ENCODE data around the gene MUL1.

The MUL1 gene

DNA sequence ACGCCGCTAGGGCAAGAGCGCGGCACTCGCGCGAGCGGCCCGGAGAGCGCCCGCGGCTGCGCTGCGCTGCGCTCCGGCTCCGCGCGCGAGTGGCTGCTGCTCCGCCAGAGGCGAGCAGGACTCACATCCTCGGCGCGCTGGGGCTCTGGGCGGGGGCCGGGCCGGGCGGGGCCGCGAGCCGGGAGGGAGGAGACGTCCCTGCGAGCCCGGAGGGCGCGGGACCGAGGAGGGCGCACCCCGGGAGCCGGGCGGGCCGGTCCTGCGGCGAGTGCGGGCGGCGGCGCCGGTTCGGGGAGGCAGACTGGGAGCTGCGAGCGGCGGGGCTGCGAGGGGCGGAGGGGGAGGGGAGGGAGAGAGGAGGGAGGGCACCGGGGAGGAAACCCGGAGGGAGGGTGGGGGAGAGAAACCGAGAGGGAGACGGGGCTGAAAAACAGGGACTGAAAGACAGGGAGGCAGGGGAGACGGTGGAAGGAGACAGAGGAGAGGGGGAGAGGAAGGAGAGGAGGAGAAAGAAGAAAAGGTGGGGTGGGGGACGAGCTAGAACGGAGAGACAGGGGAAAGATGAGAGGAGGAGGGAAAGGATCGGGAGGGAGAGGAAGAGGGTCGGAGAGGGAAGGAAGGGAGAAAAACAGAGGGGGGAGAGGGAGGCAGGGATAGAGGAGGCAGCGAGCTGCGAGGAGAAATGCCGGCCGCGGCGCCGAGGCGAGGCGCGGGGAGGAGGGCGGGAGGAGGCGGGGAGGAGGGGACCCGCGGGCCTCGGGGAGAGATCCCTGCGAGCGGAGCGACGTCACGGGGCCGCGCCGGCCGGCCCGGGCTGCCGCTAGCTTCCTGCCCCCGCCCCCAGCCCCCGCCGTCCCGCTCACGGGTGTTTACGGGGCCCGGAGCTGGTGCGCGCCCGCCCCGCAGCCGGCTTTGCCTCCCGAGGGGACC lies 22.2 kb downstream of the MUL1 start, which contains the start of gene CAMK2N1:
Gene CAMK2N1 (minus strand): TSS at position 684 of the 930 bp plus-strand sequence. CDS start 831 bp downstream, outside the sequence.
- Histone ChIP-seq H3K9me3 (ENCODE audit: control insufficient read depth, insufficient read depth, low read depth, low read length) (no peaks in the 10 kb centered on the region), H3K36me3 (ENCODE audit: control insufficient read depth in 2 of 2, insufficient read depth in 1 of 2, low read length in 2 of 2) (no peaks in the 10 kb centered on the region), H3K4me3 (ENCODE audit: low read depth, low read length) (peak within 1 kb of the TSS; percentile 70), H3K27ac (ENCODE audit: extremely low read depth, low read depth, low read length) (peak within 1 kb of the TSS; percentile 73), H3K4me1 (ENCODE audit: control insufficient read depth, insufficient read depth, low read length) (no peaks in the 10 kb centered on the region)
- CTCF ChIA-PET: interaction anchor here (0.8 to 1.4 kb wide), 3 partner anchors 8 to 55 kb away, joined by 3 to 6 read pairs (median 5); no protein-coding TSS in a partner anchor
- POLR2A ChIA-PET: interaction anchor here (0.6 to 1.5 kb wide), 6 partner anchors 22 to 115 kb away, joined by 3 to 6 read pairs (median 4); partner anchors contain the start of gene MUL1
- TF ChIP-seq ZNF843 (tag by site-specific recombination; IDR thresholded peaks at IDR 0.05): peak; percentile 74
- peak; percentile 70 for TF ChIP-seq ZBTB20 (tag by site-specific recombination; IDR thresholded peaks at IDR 0.05)
- TF ChIP-seq ZNF335 (tag by site-specific recombination; conservative IDR thresholded peaks at IDR 0.05): peak; percentile 92
- TF ChIP-seq, protein P1, sequence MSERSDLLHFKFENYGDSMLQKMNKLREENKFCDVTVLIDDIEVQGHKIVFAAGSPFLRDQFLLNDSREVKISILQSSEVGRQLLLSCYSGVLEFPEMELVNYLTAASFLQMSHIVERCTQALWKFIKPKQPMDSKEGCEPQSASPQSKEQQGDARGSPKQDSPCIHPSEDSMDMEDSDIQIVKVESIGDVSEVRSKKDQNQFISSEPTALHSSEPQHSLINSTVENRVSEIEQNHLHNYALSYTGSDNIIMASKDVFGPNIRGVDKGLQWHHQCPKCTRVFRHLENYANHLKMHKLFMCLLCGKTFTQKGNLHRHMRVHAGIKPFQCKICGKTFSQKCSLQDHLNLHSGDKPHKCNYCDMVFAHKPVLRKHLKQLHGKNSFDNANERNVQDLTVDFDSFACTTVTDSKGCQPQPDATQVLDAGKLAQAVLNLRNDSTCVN (tag by site-specific recombination; optimal IDR thresholded peaks at IDR 0.05): peak; percentile 74
- TF ChIP-seq ZSCAN23 (tag by site-specific recombination; IDR thresholded peaks at IDR 0.05): peak; percentile 92; the same call in 1 of the 2 replicates
- TF ChIP-seq, protein P2, sequence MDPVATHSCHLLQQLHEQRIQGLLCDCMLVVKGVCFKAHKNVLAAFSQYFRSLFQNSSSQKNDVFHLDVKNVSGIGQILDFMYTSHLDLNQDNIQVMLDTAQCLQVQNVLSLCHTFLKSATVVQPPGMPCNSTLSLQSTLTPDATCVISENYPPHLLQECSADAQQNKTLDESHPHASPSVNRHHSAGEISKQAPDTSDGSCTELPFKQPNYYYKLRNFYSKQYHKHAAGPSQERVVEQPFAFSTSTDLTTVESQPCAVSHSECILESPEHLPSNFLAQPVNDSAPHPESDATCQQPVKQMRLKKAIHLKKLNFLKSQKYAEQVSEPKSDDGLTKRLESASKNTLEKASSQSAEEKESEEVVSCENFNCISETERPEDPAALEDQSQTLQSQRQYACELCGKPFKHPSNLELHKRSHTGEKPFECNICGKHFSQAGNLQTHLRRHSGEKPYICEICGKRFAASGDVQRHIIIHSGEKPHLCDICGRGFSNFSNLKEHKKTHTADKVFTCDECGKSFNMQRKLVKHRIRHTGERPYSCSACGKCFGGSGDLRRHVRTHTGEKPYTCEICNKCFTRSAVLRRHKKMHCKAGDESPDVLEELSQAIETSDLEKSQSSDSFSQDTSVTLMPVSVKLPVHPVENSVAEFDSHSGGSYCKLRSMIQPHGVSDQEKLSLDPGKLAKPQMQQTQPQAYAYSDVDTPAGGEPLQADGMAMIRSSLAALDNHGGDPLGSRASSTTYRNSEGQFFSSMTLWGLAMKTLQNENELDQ (tag by site-specific recombination; IDR thresholded peaks at IDR 0.05; ENCODE audit: low read depth): no peak
- no peak for TF ChIP-seq ZNF280D (tag by site-specific recombination; IDR thresholded peaks at IDR 0.05)
- no peak for TF ChIP-seq ZNF354C (tag by site-specific recombination; IDR thresholded peaks at IDR 0.05; ENCODE audit: borderline replicate concordance, low read depth)
- TF ChIP-seq GLI4 (tag by site-specific recombination; IDR thresholded peaks at IDR 0.05): 0 out of 2 replicates have a peak, but pooled peaks have one; percentile 66
- 0 out of 2 replicates have a peak, but pooled peaks have one; percentile 32 for TF ChIP-seq RBAK (tag by site-specific recombination; IDR thresholded peaks at IDR 0.05)
- TF ChIP-seq ZNF24 (tag by site-specific recombination; IDR thresholded peaks at IDR 0.05): no peak
- TF ChIP-seq ZNF514 (tag by site-specific recombination; IDR thresholded peaks at IDR 0.05): no peak
- TF ChIP-seq ZNF654 (tag by site-specific recombination; IDR thresholded peaks at IDR 0.05; ENCODE audit: low read depth): no peak
- peak; percentile 50; the same call in 1 of the 2 replicates for TF ChIP-seq ZBTB7A (tag by site-specific recombination; IDR thresholded peaks at IDR 0.05; ENCODE audit: low read depth)
- TF ChIP-seq ZNF544 (tag by site-specific recombination; IDR thresholded peaks at IDR 0.05): no peak
- TF ChIP-seq ZNF510 (tag by site-specific recombination; IDR thresholded peaks at IDR 0.05; ENCODE audit: insufficient replicate concordance): no peak
- 0 out of 2 replicates have a peak, but pooled peaks have one; percentile 11 for TF ChIP-seq SCRT2 (tag by site-specific recombination; IDR thresholded peaks at IDR 0.05)
- peak; percentile 86 for TF ChIP-seq WT1 (tag by site-specific recombination; IDR thresholded peaks at IDR 0.05)
- peak; percentile 41; the same call in 1 of the 2 replicates for TF ChIP-seq ZNF664 (tag by site-specific recombination; IDR thresholded peaks at IDR 0.05)
- TF ChIP-seq ZNF366 (tag by site-specific recombination; conservative IDR thresholded peaks at IDR 0.05): peak; percentile 98
- peak; percentile 80 for TF ChIP-seq KLF17 (tag by site-specific recombination; IDR thresholded peaks at IDR 0.05)
- TF ChIP-seq, protein P3, sequence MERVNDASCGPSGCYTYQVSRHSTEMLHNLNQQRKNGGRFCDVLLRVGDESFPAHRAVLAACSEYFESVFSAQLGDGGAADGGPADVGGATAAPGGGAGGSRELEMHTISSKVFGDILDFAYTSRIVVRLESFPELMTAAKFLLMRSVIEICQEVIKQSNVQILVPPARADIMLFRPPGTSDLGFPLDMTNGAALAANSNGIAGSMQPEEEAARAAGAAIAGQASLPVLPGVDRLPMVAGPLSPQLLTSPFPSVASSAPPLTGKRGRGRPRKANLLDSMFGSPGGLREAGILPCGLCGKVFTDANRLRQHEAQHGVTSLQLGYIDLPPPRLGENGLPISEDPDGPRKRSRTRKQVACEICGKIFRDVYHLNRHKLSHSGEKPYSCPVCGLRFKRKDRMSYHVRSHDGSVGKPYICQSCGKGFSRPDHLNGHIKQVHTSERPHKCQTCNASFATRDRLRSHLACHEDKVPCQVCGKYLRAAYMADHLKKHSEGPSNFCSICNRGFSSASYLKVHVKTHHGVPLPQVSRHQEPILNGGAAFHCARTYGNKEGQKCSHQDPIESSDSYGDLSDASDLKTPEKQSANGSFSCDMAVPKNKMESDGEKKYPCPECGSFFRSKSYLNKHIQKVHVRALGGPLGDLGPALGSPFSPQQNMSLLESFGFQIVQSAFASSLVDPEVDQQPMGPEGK (tag by site-specific recombination; IDR thresholded peaks at IDR 0.05): peak; percentile 86
- no peak for TF ChIP-seq ZNF660 (tag by site-specific recombination; IDR thresholded peaks at IDR 0.05)
- TF ChIP-seq ZNF610 (tag by site-specific recombination; IDR thresholded peaks at IDR 0.05; ENCODE audit: borderline replicate concordance): peak; percentile 65; the same call in 1 of the 2 replicates
- TF ChIP-seq, protein P4, sequence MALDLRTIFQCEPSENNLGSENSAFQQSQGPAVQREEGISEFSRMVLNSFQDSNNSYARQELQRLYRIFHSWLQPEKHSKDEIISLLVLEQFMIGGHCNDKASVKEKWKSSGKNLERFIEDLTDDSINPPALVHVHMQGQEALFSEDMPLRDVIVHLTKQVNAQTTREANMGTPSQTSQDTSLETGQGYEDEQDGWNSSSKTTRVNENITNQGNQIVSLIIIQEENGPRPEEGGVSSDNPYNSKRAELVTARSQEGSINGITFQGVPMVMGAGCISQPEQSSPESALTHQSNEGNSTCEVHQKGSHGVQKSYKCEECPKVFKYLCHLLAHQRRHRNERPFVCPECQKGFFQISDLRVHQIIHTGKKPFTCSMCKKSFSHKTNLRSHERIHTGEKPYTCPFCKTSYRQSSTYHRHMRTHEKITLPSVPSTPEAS (tag by site-specific recombination; IDR thresholded peaks at IDR 0.05): 0 out of 2 replicates have a peak, but pooled peaks have one; percentile 22

Measured in HEK293 (cell line).